ENCODE results near the gene FIG4.
A peak's percentile ranks its signal among the peaks of the same experiment; 100 is the strongest.
"Not testable (repeated sequence)": the region's sequence is repeated elsewhere in the genome, so short reads cannot be mapped to it uniquely, and the experiment has no call there.

The FIG4 gene

GRCh38 chr6:109705258-109705657 lies 14.2 kb downstream of the FIG4 start:
- peak; percentile 60 for DNase-seq

GRCh38 chr6:109706513-109706912 lies 15.4 kb downstream of the FIG4 start:
- no peak for DNase-seq

GRCh38 chr6:109708099-109708498 lies 17.0 kb downstream of the FIG4 start:
- DNase-seq, result not testable (repeated sequence)

- no peak for DNase-seq
Observed at GRCh38 chr6:109713097-109713496, 22.0 kb downstream of the FIG4 start.

DNA sequence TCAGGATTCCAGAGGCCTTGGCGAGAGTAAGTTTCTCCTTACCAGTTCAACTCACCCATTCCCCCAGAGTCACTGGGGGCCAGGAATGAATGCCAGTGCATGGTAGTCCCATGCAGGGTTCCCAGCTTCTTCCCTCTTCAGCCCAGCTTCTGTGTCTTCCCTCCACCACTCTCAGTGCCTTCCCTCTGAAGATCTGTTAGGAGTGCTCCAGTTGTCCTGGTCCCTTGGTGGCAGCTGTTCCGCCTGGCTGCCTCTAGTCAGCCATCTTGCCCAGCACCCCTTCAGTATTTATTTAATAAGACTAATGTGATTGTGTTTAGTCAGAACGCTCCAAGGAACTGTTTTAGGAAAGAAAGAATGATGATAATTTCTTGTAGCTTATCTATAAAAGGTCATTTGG lies 23.1 kb downstream of the FIG4 start:
- DNase-seq, result no peak

- DNase-seq, result no peak
Observed at GRCh38 chr6:109714611-109715010, 23.5 kb downstream of the FIG4 start.

- no peak for DNase-seq
Observed at GRCh38 chr6:109715616-109716015, 24.5 kb downstream of the FIG4 start.

GRCh38 chr6:109717971-109718370 lies 26.9 kb downstream of the FIG4 start:
- DNase-seq, result no peak

DNA sequence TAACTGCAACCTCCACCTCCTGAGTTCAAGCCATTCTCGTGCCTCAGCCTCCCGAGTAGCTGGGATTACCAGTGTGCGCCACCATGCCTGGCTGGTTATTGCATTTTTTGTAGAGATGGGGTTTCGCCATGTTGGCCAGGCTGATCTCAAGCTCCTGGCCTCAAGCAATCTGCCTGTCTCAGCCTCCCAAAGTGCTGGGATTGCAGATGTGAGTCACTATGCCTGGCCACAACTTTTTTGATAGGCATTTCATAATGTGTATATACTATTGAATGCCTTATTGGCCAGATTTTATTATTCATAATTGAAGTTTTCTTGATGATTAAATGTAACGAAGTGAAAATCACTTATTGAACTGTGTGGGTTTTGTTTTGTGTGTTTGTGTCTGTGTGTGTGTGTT lies 27.9 kb downstream of the FIG4 start:
- no peak for DNase-seq

DNA sequence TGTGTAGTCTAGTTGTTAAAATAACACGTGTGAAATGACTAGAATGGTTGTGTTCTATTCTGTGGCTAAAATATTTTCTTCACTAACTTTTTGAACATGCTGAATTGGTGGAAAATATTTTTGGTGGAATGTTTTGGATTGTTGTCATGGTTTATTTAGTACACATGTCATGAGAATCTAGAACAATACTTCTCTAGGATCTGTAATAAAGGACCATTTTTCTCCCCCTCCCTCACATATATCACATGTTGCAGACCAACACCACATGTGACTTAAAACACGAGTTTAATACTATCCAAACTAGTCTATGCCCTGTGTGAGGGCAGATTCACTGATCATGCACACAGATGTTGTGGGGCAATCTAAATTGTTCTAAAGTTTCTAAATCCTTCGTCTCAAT lies 29.2 kb downstream of the FIG4 start:
- no peak for DNase-seq

DNA sequence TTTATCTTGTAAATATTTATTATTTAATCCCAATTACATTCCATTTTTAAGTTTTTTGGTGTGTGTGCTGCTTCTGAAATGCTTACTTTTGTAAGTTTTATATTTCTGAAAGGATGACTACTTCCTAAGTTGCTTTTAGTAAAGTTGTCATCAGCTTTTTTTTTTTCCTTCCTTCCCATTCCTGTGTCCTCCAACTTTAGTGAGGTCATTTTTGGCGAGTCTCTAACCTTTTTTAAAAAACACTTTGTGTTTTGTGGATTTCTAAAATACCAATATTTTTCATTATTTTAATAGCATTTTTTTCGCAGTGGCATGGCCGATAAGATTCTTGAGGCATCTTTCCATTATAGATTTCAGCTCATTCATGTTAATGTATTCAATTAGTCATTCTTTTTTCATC lies 30.9 kb downstream of the FIG4 start:
- DNase-seq, result no peak

GRCh38 chr6:109722564-109723254 lies 31.6 kb downstream of the FIG4 start:
- DNase-seq, result no peak

GRCh38 chr6:109725250-109725649 lies 34.2 kb downstream of the FIG4 start:
- not testable (repeated sequence) for DNase-seq

GRCh38 chr6:109736273-109737025 lies 45.4 kb downstream of the FIG4 start:
- no peak for DNase-seq

DNA sequence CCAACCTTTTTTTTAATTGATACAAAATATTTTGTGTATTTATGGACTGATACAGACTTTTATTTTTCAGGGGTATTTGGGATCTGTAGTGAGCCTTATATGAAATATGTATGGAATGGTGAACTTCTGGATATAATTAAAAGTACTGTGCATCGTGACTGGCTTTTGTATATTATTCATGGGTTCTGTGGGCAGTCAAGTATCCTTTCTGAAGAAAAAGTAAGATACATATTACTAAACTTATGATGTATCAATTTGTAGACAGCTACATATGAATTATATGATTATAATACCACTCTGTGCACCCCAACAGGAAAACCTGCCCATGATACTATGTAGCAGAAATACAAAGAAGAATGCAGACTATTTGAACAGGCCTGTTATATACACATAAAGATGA lies 47.2 kb downstream of the FIG4 start:
- DNase-seq, result no peak

DNA sequence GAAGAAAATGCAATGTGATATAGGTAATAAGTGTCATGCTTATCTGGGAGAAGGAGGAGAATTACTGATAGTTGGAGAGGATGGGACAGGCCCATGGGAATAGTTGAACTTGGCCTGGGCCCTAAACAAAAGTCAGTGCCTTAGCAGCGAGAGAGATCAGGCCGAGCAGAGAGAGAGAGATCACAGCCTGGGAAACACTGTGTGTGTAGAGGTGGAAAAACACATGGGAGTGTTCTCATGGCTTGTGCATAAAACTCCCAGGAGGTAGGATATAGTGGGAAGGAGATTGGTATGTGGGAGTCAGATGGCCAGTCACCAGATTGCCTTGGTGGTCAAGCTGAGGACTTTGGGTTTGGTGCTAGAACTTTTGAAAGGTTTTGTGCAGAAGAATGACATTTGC lies 47.6 kb downstream of the FIG4 start:
- no peak for DNase-seq

DNA sequence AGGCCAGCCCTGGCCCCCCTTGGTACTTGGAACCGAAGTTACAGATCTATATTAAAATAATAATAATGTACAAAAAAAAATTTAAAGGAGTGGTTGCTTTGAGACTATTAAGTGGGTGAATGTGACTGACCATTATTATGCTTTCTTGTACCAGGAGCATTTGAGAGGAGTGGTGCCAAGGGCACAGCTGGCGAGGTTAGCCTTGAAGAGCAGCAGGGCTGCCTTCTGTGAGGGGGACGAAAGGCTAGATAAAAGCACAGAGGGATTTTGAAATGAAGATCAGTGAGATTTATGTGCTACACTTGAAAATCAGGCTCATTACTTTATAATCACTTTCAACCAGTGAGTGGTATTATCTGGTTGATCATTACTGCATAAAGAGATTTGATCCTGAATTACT lies 48.6 kb downstream of the FIG4 start:
- DNase-seq, result no peak

DNA sequence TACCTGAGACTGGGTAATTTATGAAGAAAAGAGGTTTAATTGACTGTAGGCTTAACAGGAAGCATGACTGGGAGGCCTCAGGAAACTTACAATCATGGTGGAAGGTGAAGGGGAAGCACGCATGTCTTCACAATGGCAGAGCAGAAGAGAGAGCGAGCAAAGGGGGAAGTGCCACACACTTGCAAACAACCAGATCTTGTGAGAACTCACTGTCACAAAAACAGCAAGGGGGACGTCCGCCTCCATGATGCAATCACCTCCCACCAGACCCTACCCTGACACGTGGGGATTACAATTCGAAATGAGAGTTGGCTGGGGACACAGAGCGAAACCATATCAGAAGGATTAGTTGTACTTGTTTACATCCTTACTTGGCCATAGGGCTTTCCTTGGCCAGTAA lies 49.7 kb downstream of the FIG4 start:
- no peak for DNase-seq

GRCh38 chr6:109743739-109744138 lies 52.6 kb downstream of the FIG4 start:
- DNase-seq, result no peak

DNA sequence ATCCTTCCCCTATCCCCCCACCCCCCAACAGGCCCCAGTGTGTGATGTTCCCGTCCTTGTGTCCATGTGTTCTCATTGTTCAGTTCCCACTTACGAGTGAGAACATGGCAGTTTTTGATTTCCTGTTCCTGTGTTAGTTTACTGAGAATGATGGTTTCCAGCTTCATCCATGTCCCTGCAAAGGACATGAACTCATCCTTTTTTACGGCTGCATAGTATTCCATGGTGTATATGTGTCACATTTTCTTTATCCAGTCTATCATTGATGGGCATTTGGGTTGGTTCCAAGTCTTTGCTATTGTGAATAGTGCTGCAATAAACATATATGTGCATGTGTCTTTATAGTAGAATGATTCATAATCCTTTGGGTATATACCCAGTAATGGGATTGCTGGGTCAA lies 53.7 kb downstream of the FIG4 start:
- DNase-seq, result not testable (repeated sequence)

- no peak for DNase-seq
Observed at GRCh38 chr6:109747221-109747620, 56.1 kb downstream of the FIG4 start.

DNA sequence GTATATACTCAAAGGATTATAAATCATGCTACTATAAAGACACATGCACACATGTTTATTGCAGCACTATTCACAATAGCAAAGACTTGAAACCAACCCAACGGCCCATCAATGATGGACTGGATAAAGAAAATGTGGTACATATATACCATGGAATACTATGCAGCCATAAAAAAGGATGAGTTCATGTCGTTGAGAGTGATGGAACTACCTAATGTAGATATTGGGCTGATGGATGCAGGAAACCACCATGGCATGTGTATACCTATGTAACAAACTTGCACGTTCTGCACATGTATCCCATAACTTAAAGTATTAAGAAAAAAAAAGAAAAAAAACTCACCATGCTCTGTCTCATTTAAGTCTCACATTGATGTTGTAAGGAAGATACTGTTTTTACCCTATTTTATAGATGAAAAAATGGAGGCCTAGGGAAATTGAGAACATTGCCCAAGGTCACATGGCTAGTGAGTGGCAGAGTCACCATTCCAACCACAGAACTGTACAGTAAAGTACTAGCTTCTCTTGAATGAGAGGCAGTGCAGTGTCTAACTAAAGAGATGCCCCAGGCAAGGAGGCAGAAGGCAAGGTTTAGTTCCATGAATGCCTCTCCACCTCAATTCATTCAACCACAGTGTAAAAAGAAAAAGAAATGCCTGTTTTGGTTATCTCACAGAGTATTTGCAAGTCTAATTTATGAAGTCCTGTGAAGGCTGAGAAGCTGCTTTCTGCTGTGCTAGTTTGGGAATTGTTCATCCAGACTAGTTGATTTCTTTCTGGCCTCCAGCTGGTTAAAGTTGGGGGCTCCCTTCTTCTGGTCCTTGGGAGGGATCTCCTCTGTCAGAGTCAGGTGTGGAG lies 68.2 kb downstream of the FIG4 start:
- no peak for DNase-seq

DNA sequence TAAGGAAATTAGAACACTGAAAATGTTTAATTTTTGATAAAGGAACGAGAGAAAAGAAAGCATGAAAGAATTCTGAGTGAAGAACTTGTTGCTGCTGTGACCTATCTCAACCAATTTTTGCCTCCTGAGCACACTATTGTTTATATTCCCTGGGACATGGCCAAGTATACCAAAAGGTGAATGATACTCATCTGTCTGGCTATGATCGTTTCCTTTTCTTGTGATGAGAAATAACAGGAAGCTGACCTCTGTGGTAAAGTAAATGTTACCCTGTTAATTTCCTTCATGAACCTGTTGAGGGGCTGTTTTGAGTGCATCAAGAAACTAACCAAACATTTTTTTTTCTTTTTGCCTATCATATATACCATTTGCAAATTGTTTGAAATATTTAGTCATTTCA lies 69.1 kb downstream of the FIG4 start:
- no peak for DNase-seq

DNA sequence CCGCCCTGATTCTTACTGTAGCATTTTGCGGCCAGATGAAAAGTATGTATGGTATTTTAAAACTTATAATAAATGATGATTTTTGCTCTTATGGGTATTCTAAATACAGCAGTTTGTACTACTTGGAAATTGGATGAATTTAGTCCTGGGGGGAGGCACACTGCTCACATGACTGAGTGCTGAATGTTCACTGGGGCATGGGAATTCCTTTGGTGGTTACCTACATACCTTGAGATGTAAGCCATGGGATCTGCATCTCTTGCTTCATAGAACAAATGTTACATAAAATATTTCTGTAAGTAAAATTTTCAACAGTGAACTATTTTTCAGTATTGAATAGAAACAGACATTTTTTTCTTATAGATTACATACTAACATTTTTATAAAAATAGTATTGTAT lies 71.1 kb downstream of the FIG4 start:
- DNase-seq, result no peak
